ENCODE data around the gene MKS1.

Gene MKS1

DNA sequence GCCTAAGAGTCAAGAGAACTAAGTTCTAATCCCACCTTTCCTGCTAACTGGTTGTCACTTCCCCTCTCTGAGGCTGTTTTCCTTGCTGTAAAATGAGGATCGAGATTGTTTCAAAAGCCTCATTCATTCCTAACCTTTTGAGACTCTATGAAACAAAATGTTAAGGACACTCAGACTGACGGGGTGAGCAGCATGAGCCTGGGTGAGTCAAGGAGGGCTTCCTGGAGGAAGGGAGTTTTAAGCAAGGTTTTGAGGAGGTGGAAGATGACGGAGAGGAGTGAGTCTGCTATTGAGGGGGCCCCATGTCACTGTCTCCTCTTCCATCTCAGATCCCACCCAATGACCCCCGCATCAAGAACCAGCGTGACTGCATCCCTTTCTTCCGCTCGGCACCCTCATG is 22.4 kb downstream of the MKS1 start:
- no peak for DNase-seq

DNA sequence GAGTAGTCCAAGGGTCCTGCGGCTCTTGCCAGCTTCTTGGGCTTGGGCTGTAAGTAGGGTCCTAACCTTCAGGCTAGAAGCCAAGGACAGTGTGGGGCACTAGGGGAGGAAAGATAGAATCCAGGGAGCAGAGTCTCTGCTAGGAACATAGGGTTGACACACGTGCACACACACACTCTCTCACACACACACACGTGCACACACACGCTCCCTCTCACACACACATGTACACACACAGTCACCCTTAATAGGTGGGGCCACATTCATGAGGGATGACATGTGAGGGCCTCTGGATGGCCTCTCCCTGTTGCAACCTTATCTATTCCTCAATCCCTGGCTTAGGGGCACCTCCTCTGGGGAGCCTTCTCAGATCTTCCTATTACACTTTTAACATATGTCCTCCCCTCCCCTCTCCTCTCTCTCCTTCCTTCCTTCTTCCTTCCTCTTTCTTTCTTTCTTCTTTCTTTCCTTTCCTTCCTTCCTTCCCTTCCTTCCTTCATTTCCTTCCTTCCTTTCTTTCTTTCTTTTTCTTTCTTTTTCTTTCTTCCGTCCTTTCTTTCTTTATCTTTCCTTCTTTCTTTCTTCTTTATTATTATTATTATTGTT is 23.4 kb downstream of the MKS1 start:
- no peak for DNase-seq

DNA sequence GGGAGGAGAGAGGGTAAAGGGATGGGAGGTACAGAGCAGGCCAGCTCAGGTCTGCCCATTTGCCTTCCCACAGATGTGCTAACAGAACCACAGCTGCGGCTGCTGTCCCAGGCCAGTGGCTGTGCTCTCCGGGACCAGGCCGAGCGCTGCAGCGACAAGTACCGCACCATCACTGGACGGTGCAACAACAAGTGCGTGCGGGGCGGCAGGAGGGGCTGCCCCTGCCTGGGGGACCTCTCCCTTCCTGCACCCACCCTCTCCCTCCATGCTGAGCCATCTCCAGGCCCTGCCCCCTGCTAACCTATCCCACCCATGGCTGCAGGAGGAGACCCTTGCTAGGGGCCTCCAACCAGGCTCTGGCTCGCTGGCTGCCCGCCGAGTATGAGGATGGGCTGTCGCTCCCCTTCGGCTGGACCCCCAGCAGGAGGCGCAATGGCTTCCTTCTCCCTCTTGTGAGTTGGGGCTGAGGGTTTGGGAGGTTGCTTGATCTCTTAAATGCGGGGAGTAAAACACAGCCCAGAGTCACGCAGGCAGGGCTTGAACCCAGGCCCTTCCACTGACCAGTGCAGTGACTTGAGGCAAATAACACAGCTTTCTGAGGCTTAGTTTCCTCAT is 25.3 kb downstream of the MKS1 start:
- DNase-seq, result no peak

DNA sequence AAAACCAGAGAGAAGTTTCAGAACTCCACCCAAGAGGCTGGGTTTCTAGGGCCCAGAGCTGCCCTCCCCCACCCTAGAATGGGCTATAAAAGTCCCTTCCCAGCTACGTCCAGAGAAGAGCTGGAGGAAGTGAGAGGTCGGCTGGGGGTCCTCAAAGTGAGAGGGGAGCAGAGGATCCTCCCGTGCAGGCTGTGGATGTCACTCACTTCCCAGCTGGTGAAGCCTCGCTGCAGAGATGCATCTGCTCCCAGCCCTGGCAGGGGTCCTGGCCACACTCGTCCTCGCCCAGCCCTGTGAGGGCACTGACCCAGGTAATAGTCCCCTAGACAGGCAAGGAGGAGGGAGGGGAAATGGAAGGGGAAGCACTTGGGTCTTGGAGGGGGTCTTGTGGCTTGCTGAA is 26.4 kb downstream of the MKS1 start, which contains the start of gene EPX:
TSS of gene EPX (plus strand) at position 115 of the 400 bp plus-strand sequence. CDS start at position 236, 121 bp downstream.
- no peak for DNase-seq

DNA sequence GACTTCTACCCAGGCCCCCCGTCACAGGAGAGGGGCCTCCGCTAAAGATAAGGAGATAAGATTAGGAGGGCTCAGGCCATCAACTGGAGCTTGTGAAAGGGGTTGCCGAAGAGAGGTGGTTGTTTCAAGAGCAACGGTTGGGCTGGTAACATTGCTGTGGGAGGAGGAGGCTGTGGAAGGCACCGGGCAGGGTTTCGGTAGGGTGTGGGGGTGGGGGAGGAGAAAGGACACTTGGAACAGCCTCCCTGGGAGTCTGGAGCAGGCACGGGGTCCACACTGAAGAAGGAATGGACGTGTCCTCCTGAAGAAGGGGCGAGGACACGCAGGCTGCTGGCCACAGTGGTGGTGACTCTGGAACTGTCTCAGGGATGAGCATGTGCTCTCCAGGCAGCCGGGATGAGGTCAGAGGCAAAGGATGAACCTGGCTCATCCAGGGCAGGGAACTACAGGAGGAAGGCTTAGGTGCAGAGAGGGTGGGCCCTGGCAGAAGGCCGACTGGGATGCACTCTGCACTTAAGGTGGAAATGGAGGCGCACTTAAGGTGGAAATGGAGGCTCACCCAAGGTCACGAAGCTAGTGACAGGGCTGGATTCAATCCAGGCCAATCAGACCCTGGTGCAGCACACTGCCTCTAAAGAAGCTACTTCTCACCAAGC is 27.7 kb downstream of the MKS1 start:
- no peak for DNase-seq

DNA sequence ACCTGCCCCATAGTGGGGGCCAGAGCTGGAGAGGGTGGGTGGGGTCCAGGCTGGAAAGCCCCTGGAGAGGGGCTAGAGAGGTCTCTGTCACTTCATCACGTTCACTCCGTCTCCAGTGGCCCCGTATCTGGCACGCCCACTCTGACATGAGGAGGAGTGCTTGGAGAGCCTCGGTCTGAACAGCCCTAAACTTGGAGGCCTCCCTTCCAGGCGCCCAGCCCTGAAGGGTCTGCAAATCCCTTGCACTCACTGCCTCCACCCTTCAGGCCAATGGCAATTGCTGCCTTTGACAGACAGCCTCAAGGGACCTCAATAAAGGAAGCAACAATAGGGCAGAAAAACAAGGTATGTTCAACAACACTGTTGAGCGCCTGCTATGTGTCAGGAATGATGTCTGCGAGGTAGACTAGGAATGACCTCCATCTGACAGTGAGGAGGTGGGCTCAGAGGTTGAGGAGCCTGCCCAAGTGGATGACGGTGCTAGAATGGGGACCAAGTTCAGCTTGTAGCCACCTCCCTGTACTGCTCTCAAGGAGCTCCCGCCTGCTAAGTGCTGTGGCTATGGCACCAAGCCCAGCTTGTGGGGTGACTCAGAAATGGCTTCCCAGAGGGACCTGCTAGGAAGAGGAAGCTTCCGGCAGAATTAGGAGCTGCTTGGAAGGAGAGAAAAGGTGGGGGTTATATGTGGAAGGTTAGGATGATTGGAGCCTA is 29.5 kb downstream of the MKS1 start:
- no peak for DNase-seq

DNA sequence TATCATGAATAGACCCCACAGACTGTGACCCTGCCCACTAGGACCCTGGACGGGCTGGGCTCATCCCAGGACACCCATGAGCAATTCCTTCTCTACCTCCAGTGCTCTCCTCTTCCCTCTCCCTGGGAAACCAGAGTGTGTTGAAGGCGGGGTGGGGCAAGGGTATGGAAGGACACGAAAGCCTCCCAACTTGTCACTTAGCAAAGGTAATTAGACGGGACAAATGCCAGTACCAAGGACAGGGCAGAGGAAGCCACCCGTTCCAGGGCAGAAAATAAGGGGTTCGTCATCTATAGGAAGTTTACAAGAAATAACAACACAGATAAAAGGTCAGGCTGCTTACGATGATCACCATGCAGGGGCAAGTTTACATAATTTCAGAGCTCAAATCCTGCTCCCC is 31.4 kb downstream of the MKS1 start:
- DNase-seq, result no peak

DNA sequence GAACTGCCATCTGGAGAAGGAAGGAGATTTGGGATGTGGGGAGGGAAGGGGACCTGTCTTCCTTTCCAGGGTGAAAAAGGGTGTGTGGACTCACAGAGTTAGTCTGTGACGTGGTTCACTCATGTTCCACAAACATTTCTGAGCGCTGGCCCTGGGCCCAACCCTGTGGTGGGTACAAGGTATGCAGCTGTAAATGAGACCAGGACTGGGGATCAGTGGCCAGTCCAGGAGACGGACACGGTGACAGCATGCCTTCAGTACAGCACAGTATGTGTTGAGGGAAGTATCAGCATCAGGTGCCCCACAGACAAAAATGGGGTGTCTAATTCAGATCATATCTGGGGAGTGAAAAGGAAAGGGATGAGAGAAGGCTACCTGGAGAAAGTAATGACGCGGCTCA is 32.0 kb downstream of the MKS1 start:
- no peak for DNase-seq

DNA sequence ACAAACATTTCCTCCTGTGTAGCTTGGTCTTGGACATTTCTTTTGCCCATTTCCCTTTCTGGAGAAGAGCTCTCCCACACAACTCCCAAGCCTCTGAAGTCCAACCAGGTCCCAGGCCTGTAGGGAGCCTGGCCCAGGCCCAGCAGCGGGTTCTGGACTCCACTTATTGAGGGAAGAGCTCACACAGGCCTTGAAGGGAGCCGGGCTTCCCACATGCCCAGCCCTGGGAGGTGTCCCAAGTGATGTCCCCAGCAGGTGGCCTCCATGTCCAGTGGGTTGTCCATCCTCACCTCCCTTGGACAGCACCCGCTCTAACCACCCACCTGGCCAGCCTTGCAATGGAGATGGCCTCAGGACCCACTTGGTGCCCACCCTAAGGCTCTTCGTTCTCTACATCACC is 32.5 kb downstream of the MKS1 start:
- DNase-seq, result no peak

DNA sequence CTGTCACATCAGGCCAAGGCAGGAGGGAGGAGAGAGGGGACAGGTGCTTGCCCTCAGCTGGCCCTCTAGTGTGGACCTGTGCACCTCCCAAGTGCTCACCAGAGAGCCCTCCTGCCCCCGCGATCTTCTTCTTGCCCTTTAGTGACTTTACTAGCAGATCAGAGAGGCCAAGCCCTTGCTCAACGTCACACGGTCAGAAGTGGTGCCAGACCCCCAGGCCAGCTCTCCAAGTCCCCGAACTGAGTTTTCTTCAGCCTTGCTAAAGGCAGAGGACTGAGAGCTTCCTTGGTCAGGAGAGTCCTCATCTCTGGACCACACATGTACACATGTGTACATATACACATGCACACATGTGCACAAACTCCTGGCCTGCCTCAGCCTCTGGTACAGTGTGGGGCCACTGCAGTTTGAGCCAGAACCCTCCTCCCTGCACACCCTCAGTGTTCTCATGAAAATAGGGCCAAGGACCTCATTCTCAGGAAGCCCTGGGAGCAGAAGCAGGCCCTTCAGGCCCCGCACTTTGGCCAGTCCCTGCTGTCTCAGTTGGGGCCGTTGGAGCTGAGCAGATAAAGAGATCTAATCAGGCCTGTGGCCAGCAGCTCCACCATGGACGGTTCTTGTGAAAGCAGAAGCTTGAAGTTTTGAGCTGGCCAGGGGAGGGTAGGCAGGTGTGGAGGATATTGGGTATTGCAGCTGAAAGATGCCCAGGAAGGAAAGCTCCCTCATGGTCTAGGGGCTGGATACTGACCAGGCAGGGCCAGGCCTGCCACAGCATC is 33.9 kb downstream of the MKS1 start:
- DNase-seq, result no peak

DNA sequence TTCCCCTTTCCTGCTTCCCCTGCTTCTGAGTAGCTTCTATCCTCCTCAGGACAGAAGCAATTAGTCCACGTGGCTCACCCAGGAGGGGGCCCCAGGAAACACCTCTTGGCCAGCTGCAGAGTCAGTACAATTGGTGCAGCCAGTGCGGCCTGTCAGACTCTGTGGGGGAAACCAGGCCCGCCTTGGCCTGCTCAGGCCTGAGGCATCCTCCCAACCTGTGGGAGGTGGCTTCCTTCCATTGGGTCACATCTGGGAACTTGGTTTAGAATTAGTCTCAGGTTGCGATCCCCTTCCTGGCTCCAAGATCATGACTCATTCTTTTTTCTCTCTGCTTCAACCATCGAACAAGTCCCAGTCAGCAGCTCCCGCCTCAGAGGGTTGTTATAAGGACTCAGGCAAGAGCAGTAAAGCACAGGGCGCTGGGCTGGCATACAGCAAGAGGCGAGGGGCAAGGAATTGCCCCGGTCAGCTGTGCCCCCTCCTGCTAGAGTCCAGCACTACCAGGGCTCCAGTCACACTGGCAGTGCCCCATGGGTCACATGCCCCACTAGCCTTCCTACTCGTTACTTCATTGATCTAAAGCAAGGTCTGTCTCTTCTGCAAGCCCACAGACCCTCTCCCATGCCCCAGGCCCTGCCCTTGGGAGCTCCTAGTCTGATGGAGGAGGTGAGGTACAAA is 34.6 kb downstream of the MKS1 start:
- DNase-seq, result no peak

DNA sequence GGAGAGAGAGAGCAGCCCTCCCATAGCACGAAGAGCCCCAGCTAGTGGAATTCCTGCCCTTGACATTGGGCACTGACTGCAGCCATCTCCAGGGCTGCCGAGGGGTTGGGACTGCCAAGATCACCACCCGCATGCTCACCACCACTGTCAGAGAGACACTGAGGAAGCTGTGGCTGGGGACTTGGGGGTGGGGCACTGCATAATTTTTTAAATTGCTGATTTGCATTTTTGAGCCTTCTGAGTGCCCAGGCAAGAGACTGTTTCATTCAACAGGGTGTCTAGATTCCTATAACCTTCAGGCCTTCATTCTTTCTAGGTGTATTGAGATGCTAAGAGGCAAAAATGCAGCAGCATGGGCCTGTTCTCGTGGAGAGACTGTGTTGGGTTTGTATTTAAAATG is 35.5 kb downstream of the MKS1 start:
- no peak for DNase-seq

DNA sequence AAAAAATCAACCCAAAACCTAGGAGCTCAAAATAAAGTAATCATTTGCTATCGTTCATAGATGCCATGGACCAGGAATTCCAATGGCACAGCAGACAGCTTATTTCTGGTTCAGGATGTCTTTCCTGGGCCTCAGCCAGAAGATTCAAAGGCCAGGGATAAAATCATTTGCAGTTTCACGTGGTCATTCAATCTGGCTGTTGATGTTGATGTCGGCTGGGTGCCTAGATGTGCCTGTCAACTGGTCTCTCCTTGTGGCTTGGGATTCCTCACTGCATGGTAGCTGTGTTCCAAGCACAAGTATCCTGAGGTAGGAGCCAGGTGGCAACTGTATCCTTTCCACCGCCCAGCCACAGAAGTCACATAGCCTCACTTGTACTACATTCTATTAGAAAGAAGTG is 37.3 kb downstream of the MKS1 start:
- DNase-seq, result no peak

DNA sequence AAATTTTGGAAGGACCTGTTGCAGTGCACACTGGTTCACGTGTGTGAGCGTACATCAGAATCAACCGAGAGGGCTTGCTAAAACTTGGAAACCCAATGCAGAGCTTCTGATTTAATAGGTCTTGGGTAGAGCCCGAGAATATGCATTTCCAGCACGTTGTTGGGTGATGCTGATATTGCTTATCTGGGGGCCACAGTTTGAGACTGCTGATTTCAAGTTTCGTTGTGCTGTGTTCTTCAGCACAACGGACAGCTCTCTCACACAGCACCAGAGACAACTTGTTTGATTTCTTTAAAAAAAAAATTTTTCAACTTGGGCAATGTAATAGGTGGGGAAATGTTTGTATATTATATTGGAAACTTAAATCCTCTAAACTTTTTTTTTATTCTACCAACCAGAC is 42.9 kb downstream of the MKS1 start:
- DNase-seq, result no peak

DNA sequence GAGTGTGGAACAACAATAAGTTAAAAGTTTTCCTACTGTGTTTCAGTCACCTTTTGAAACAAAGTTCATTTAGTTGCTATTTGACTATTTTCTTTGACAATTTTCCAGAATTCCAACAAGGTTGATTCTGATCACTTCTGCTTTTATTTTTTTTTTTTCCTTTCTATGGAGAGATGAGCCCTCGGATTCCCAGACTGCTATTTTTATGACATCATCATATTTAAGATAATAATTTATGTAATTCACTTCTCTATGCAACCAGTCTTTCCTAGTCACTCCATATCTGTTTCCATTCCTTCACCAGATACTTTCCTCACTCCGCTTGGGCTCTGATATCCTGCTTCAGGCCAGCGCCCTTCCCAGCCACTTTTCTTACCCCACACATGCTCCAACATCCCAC is 44.2 kb downstream of the MKS1 start:
- DNase-seq, result no peak

DNA sequence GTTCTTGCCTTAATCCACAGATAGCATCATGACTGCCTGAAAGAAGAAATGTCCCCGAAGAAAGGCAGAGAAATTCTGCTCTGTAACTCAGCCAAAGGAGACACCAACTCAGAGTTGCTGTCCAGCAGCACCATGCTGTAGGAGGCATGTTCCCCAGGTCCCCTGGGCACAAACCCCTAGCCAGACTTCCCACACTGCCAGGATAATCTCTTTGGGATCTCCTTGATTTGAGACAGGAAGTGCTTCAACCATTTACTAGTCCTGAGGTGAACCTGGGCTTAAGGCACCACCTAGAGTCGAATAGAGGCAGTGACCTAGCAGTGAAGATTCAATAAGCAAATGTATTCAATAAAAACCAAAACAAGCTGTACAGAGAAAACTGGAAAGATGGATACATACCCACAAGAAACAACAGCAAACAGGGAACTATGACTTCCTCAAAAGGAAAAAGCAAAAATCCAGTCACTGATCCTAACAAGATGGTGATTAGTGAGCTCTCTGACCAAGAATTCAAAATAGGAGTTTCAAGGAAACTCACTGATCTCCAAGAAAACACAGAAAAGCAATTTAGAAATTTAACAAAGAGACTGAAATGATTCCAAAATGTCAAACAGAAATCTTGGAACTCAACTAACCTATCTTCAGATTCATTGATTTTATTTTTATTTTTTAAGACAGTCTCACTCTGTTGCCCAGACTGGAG is 46.5 kb downstream of the MKS1 start:
- peak; percentile 29 for DNase-seq

DNA sequence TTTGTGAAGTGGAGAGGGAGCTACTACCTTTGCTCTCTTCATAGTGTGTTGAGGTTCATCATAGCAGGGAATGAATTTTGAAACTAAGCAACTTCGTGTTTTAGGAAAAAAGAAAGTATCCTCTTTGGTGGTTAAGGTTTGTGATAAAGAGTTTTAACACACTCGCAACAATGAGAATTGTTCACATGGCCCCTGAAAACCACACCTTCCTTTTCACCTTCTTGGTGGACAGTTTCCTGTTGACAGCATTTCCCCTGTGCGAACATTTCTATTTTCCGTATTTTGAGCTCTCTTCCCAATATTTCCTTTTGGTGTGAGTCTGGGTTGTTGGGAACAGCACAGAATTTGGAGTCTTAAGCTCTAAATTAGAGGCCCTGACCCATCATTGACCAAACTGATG is 48.4 kb downstream of the MKS1 start:
- no peak for DNase-seq

DNA sequence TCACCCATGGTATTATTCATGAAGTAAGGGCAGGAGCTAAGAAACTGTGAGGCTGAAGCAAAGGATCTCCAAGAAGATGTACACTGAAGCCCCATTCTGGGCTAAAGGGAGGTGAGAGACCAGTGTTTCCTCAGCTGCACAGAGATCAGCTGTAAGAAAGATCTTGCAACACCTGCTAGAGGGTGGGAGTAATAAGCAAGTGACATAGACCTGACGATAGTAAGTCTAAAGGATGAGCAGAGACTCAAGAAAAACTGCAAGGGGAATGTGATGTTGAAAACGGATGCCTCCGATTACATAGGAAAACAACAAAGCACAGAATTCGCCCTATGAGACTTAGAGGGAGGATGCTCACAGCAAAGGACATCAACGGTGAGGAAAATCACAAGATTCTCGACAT is 52.4 kb downstream of the MKS1 start, which contains the start of gene OR4D2:
TSS of gene OR4D2 (plus strand) at position 301 of the 400 bp plus-strand sequence. CDS start 2,674 bp downstream, outside the sequence.
- no peak for DNase-seq

DNA sequence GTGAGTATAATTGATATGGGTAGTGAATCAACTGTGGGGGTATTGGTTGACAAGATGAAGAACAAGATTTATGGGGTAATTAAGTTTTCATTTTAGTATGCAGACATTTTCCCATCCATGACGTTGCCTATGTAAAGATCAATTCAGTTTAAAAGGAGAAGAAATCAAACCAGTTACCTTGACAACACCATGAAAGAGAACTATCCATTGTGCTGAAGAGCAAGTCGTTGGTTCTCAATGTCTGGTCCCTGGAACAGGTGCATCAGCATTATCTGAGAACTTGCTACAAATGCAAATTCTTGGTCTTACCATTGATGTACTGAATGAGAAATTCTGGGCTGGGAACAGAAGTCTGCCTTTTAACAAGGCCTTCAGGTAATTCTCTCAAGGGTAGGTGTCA is 53.1 kb downstream of the MKS1 start:
- DNase-seq, result no peak

DNA sequence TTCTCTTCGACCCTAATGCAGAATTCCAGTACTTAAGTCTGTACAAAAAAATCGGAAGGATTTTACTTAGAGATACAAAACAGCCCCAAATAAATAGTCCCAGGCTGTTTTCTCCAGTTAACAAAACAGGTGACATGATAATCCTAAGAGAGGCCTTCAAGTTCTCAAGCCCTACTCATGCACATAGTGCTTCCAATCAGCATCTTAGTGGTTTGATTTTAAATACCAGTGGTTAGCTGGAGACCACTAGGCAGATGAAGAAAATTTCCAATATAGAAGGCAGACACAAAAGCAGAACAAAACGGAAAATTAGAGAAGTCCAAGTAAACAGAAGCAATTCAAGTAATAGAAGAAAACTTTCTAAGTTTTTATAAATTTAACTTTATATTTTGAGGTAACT is 57.5 kb downstream of the MKS1 start:
- no peak for DNase-seq

DNA sequence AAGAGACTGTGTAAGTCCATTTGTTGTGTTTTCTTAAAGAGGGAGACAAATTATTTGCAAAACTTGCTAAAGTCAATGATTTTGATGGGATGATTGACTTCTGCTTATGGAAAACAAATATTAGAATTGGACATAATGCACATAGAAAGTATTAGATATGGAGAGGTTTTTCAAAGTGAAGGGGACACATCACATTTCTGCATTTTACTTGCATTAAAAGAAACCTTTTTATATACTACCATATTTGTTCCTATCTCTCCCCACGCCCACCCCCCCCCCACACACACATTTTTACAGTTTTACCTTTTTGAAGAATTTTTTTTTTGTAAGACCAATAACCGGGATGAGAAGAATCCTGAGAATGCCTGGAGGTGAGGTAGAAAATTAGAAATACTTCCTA is 60.9 kb downstream of the MKS1 start:
- DNase-seq, result no peak
